Right lobe of liver (tissue), 4 donors: ENCODE results near the gene APPL1.

ENCODE experiments used
- CTCF ChIP-seq, 4 donors: fragments of 200-600 bp in 3 of 4; fragments of 450-650 bp in 1 of 4; IDR thresholded peaks; one replicate each; pipeline versions ENCODE4 v1.5.1 to v1.8.0; 2016 to 2022; ENCODE audit warnings: antibody characterized with exemption in 4 of 4, mild to moderate bottlenecking in 2 of 4
- POLR2A ChIP-seq: fragments of 450-650 bp; IDR thresholded peaks from one replicate; pipeline ENCODE4 v1.6.1; 2017; ENCODE audit warnings: antibody characterized with exemption, mild to moderate bottlenecking
- donor health status: DM: no; HTN: no; CAD: no.
- donor health status: DM: no; HTN: no; CAD: no.
- donor health status: DM: no; HTN: yes; CAD: no.

- TF ChIP-seq CTCF (IDR thresholded peaks at IDR 0.05) (no peak), POLR2A (no peak)
Observed at GRCh38 chr3:57278237-57278636, 50.7 kb downstream of the APPL1 start.
